WTC11 (cell line): Measurements from ENCODE around the gene TMCC2. TPM values are rescaled to one million over a fixed set of nuclear protein-coding genes. Genes with fewer than 3 reads are reported as not detected.
A peak's percentile ranks its signal among the peaks of the same experiment; 100 is the strongest.

ENCODE experiments used
- ATAC-seq: fragments of 200-7000 bp; cut with Tn5 transposase; 2 replicates; pipeline ENCODE4 v1.10.0; 2021; ENCODE audit warnings: mild to moderate bottlenecking, moderate library complexity
- CTCF ChIA-PET: fragments of 300-600 bp; sonication (Branson Sonifier 250); formaldehyde crosslinking; loops from one replicate; lab custom pipeline; 2021; ENCODE audit warnings: antibody characterized with exemption; lab: Charles Lee
- POLR2A ChIA-PET: fragments of 350-600 bp; sonication (Branson Sonifier 250); formaldehyde crosslinking; loops from one replicate; lab custom pipeline; 2021; ENCODE audit warnings: antibody characterized with exemption; lab: Charles Lee
- DNase-seq: peaks from one replicate; pipeline ENCODE4 v3.0.0; 2021; ENCODE audit warnings: low spot score
- H3K27ac Mint-ChIP-seq: 2 replicates; pipeline ENCODE4 v1.8.0; 2021; ENCODE audit warnings: mixed read lengths
- H3K27me3 Mint-ChIP-seq: 2 replicates; pipeline ENCODE4 v1.8.0; 2021; ENCODE audit warnings: low read depth, mild to moderate bottlenecking, moderate library complexity, mixed read lengths
- H3K36me3 Mint-ChIP-seq: 2 replicates; pipeline ENCODE4 v1.8.0; 2021; ENCODE audit warnings: mixed read lengths
- H3K4me1 Mint-ChIP-seq: 2 replicates; pipeline ENCODE4 v1.8.0; 2022; ENCODE audit warnings: mixed read lengths
- H3K4me3 Mint-ChIP-seq: 2 replicates; pipeline ENCODE4 v1.8.0; 2021; ENCODE audit warnings: mild to moderate bottlenecking, moderate library complexity, mixed read lengths
- H3K9me3 Mint-ChIP-seq: 2 replicates; pipeline ENCODE4 v1.8.0; 2021; ENCODE audit warnings: mixed read lengths
- E2F5 ChIP-seq: sonication (generic); formaldehyde crosslinking; IDR thresholded peaks from 2 replicates; pipeline ENCODE4 v1.8.1; 2022; ENCODE audit warnings: mild to moderate bottlenecking, moderate library complexity, missing genetic modification reagents
- EMX1 ChIP-seq: fragments of 250-450 bp; sonication (Bioruptor Pico); IDR thresholded peaks from 2 replicates; pipeline ENCODE4 v1.8.0; 2021; ENCODE audit warnings: mild to moderate bottlenecking
- FOXJ3 ChIP-seq: sonication (generic); formaldehyde crosslinking; IDR thresholded peaks from 2 replicates; pipeline ENCODE4 v1.9.0; 2021; ENCODE audit warnings: missing genetic modification reagents, mild to moderate bottlenecking, borderline replicate concordance
- GABPB1 ChIP-seq: sonication (generic); formaldehyde crosslinking; IDR thresholded peaks from 2 replicates; pipeline ENCODE4 v1.8.1; 2023; ENCODE audit warnings: mild to moderate bottlenecking, missing genetic modification reagents
- JAZF1 ChIP-seq: fragments of 250-450 bp; sonication (Bioruptor Pico); IDR thresholded peaks from 2 replicates; pipeline ENCODE4 v1.9.0; 2021; ENCODE audit warnings: moderate library complexity, mild to moderate bottlenecking, inconsistent platforms
- JUN ChIP-seq: sonication (generic); formaldehyde crosslinking; IDR thresholded peaks from 2 replicates; pipeline ENCODE4 v1.8.0; 2023; ENCODE audit warnings: mild to moderate bottlenecking, missing genetic modification reagents
- MYBL2 ChIP-seq: sonication (generic); formaldehyde crosslinking; IDR thresholded peaks from 2 replicates; pipeline ENCODE4 v1.8.1; 2023; ENCODE audit warnings: mild to moderate bottlenecking, moderate library complexity, missing genetic modification reagents
- PRDM15 ChIP-seq: sonication (generic); formaldehyde crosslinking; IDR thresholded peaks from 2 replicates; pipeline ENCODE4 v1.8.0; 2022; ENCODE audit warnings: missing genetic modification reagents
- ZBTB21 ChIP-seq: sonication (generic); formaldehyde crosslinking; IDR thresholded peaks from 2 replicates; pipeline ENCODE4 v1.8.1; 2023; ENCODE audit warnings: mild to moderate bottlenecking, missing genetic modification reagents, borderline replicate concordance
- ZNF671 ChIP-seq: fragments of 250-450 bp; sonication (Bioruptor Pico); IDR thresholded peaks from 2 replicates; pipeline ENCODE4 v1.8.0; 2021; ENCODE audit warnings: mild to moderate bottlenecking
- total RNA-seq: library from RNA; stranded (reverse); gene quantifications from 3 replicates; pipeline ENCODE4 v1.2.3, GENCODE V29; 2021
- TF ChIP-seq, protein P1 (sequence below): sonication (generic); formaldehyde crosslinking; IDR thresholded peaks from 2 replicates; pipeline ENCODE4 v1.8.0; 2023; ENCODE audit warnings: missing genetic modification reagents
- TF ChIP-seq, protein P2 (sequence below): fragments of 250-450 bp; sonication (Bioruptor Pico); conservative IDR thresholded peaks from 2 replicates; pipeline ENCODE4 v1.9.0; 2021; ENCODE audit warnings: mild to moderate bottlenecking
- TF ChIP-seq, protein P3 (sequence below): sonication (generic); formaldehyde crosslinking; IDR thresholded peaks from 2 replicates; pipeline ENCODE4 v1.8.1; 2023; ENCODE audit warnings: mild to moderate bottlenecking, missing genetic modification reagents, borderline replicate concordance

Gene TMCC2
- total RNA-seq, 1 experiment from 2014 or later = 9.5 TPM

GRCh38 chr1:205318231-205318991, 90.7 kb downstream of the TMCC2 start:
- H3K36me3 Mint-ChIP-seq = peaks cover 19% of the 10 kb centered on the region
- ChIA-PET POLR2A (interaction anchor here (0.7 to 10.5 kb wide), 7 partner anchors 18 to 73 kb away, joined by 3 to 186 read pairs (median 5); no protein-coding TSS in a partner anchor), CTCF (interaction anchor here (1.0 to 3.8 kb wide), 12 partner anchors 17 to 112 kb away, joined by 3 to 55 read pairs (median 5); no protein-coding TSS in a partner anchor)
- ATAC-seq (no peak), DNase-seq (no peak)
- no peak overlapping the region; the same call in 1 of the 2 replicates for H3K27ac Mint-ChIP-seq
- TF ChIP-seq, protein P1, sequence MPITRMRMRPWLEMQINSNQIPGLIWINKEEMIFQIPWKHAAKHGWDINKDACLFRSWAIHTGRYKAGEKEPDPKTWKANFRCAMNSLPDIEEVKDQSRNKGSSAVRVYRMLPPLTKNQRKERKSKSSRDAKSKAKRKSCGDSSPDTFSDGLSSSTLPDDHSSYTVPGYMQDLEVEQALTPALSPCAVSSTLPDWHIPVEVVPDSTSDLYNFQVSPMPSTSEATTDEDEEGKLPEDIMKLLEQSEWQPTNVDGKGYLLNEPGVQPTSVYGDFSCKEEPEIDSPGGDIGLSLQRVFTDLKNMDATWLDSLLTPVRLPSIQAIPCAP (CRISPR knock-in tag) = no peak
- no peak for TF ChIP-seq EMX1
- TF ChIP-seq ZNF671 (CRISPR knock-in tag) = no peak
- H3K4me1 Mint-ChIP-seq = peaks cover 76% of the 10 kb centered on the region
- H3K4me3 Mint-ChIP-seq = peak overlapping the region; percentile 38
- no peaks in the 10 kb centered on the region for H3K9me3 Mint-ChIP-seq
- H3K27me3 Mint-ChIP-seq = peaks cover 33% of the 10 kb centered on the region

GRCh38 chr1:205319081-205320018, 91.6 kb downstream of the TMCC2 start:
- CTCF ChIA-PET = interaction anchor here (0.9 to 3.8 kb wide), 7 partner anchors 18 to 63 kb away, joined by 3 to 55 read pairs (median 5); no protein-coding TSS in a partner anchor
- Mint-ChIP-seq H3K9me3 (no peaks in the 10 kb centered on the region), H3K4me1 (peaks cover 67% of the 10 kb centered on the region), H3K4me3 (peak overlapping the region; percentile 96), H3K27ac (no peak overlapping the region), H3K27me3 (peaks cover 38% of the 10 kb centered on the region), H3K36me3 (peaks cover 19% of the 10 kb centered on the region)
- TF ChIP-seq JAZF1 (no peak), GABPB1 (CRISPR knock-in tag) (0 out of 2 replicates have a peak, but pooled peaks have one; percentile 10)
- POLR2A ChIA-PET = interaction anchor here (0.7 to 10.5 kb wide), 4 partner anchors 19 to 72 kb away, joined by 3 to 186 read pairs (median 4); no protein-coding TSS in a partner anchor
- no peak for DNase-seq
- no peak for ATAC-seq

DNA sequence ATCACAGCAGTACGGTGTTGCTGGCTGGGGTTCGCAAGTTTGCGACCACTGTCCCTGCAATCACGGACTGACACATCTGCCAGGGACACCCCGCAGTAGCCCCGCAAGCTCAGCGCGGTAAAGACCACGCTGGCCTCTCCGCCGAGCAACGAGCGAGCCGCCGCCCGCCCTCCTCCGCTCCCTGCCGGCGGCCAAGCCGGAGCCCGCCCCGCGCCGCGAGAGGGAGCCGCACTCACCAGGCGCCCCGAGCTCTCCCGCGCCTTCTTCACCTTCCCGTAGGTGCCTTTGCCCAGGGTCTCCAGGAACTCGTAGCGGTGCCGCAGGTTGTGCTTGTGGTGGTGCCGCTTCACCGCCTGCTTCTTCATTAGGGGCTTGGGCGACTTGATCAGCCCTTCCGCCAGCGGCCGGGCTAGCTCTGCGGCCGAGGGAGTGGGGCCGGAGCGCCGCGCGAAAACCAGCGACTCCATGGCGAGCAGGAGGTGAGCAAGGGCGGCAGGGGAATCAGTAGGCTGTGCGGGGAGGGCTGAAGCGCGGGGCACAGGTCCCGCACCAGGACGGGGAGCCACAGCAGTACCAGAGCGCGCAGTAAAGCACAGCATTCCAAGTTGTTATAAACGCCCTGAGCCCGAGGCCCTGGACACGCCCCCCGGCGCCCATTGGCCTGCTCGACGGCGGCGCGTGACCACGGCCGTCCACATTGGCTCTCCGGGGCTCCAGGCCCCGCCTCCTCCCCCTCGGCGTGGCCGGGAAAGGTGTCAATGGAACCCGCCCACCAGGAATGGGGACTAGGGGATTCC, 93.6 kb downstream of the TMCC2 start, which contains the start of gene NUAK2:
Gene NUAK2, minus strand, starts transcription at position 584 of the 797 bp plus-strand sequence. Its CDS starts 117 bp downstream, at position 467.
- no peaks in the 10 kb centered on the region for H3K9me3 Mint-ChIP-seq
- CTCF ChIA-PET = interaction anchor here (0.8 to 13.8 kb wide), 10 partner anchors 15 to 332 kb away, joined by 3 to 684 read pairs (median 6); no protein-coding TSS in a partner anchor
- H3K27me3 Mint-ChIP-seq = peaks cover 38% of the 10 kb centered on the region
- ATAC-seq = peak; percentile 88
- peaks cover 60% of the 10 kb centered on the region for H3K4me1 Mint-ChIP-seq
- H3K36me3 Mint-ChIP-seq = peaks cover 19% of the 10 kb centered on the region
- H3K4me3 Mint-ChIP-seq = peak within 1 kb of the TSS; percentile 96
- H3K27ac Mint-ChIP-seq = peak within 1 kb of the TSS; percentile 68
- POLR2A ChIA-PET = interaction anchor here (0.5 to 10.5 kb wide), 13 partner anchors 8 to 126 kb away, joined by 3 to 186 read pairs (median 3); no protein-coding TSS in a partner anchor
- peak; percentile 98 for DNase-seq
- no peak for TF ChIP-seq PRDM15 (CRISPR knock-in tag)
- TF ChIP-seq JUN = no peak
- 0 out of 2 replicates have a peak, but pooled peaks have one; percentile 31 for TF ChIP-seq MYBL2 (CRISPR knock-in tag)
- TF ChIP-seq, protein P2, sequence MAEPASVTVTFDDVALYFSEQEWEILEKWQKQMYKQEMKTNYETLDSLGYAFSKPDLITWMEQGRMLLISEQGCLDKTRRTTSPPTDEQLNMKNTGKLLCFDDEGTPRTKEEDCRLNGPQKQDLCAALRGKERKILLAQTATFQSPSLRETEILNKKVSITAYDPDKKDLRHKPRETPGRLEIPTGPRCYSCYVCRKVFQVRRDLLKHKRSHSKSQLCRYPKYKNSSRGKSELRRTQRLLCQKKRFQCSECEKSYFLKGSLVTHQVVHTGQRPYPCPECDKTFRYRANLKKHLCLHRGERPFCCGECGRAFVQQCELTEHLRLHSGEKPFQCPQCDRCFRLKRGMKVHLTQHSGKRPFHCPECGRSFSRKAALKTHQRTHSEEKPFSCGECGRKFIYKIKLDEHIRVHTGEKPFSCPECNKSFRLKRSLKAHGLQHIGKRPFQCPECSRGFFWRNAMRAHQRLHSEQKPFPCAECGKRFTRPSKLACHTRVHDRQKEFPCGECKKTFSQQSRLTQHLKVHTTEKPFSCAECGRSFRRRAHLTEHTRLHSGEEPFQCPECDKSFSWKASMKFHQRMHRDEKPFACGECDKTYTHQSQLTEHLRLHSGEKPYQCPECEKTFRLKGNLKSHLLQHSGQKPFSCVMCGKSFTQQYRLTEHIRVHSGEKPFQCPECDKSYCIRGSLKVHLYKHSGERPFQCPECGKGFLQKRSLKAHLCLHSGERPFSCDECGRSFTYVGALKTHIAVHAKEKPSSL (CRISPR knock-in tag) = no peak
- TF ChIP-seq FOXJ3 (CRISPR knock-in tag) = no peak
- TF ChIP-seq ZBTB21 (CRISPR knock-in tag) = peak; percentile 78; the same call in 1 of the 2 replicates
- TF ChIP-seq, protein P3, sequence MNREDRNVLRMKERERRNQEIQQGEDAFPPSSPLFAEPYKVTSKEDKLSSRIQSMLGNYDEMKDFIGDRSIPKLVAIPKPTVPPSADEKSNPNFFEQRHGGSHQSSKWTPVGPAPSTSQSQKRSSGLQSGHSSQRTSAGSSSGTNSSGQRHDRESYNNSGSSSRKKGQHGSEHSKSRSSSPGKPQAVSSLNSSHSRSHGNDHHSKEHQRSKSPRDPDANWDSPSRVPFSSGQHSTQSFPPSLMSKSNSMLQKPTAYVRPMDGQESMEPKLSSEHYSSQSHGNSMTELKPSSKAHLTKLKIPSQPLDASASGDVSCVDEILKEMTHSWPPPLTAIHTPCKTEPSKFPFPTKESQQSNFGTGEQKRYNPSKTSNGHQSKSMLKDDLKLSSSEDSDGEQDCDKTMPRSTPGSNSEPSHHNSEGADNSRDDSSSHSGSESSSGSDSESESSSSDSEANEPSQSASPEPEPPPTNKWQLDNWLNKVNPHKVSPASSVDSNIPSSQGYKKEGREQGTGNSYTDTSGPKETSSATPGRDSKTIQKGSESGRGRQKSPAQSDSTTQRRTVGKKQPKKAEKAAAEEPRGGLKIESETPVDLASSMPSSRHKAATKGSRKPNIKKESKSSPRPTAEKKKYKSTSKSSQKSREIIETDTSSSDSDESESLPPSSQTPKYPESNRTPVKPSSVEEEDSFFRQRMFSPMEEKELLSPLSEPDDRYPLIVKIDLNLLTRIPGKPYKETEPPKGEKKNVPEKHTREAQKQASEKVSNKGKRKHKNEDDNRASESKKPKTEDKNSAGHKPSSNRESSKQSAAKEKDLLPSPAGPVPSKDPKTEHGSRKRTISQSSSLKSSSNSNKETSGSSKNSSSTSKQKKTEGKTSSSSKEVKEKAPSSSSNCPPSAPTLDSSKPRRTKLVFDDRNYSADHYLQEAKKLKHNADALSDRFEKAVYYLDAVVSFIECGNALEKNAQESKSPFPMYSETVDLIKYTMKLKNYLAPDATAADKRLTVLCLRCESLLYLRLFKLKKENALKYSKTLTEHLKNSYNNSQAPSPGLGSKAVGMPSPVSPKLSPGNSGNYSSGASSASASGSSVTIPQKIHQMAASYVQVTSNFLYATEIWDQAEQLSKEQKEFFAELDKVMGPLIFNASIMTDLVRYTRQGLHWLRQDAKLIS (CRISPR knock-in tag) = 0 out of 2 replicates have a peak, but pooled peaks have one; percentile 49
- 0 out of 2 replicates have a peak, but pooled peaks have one; percentile 25 for TF ChIP-seq E2F5 (CRISPR knock-in tag)
